Thymus (tissue), 11 donors: ENCODE measurements around the gene THRSP. TPM values are rescaled to one million over a fixed set of nuclear protein-coding genes. Genes with fewer than 3 reads are reported as not detected.
"Not testable (repeated sequence)": the region's sequence is repeated elsewhere in the genome, so short reads cannot be mapped to it uniquely, and the experiment has no call there.

Source experiments
- DNase-seq, 9 donors: peaks; one replicate each; pipeline ENCODE4 v3.0.0-alpha.2; 2013; ENCODE audit warnings: low spot score in 9 of 9, low read depth in 6 of 9, missing footprints in 1 of 9
- H3K27ac ChIP-seq, 2 donors: one replicate each; pipeline ENCODE4 v1.5.1; 2013; ENCODE audit warnings: control low read depth in 1 of 2, low read depth in 1 of 2, low read length in 1 of 2, mild to moderate bottlenecking in 1 of 2, moderate library complexity in 1 of 2
- H3K27me3 ChIP-seq, 2 donors: one replicate each; pipeline ENCODE4 v1.5.1; 2013; ENCODE audit warnings: low read length in 1 of 2; ENCODE audit not compliant: control insufficient read depth in 2 of 2, insufficient read depth in 1 of 2
- H3K36me3 ChIP-seq, 2 donors: one replicate each; pipeline ENCODE4 v1.5.1; 2013; ENCODE audit warnings: low read length in 1 of 2, mild to moderate bottlenecking in 1 of 2, moderate library complexity in 1 of 2; ENCODE audit not compliant: control insufficient read depth in 2 of 2, insufficient read depth in 2 of 2
- H3K4me1 ChIP-seq, 2 donors: one replicate each; pipeline ENCODE4 v1.5.1; 2013; ENCODE audit warnings: low read length in 2 of 2; ENCODE audit not compliant: control insufficient read depth in 2 of 2, insufficient read depth in 2 of 2
- H3K4me3 ChIP-seq, 2 donors: one replicate each; pipeline ENCODE4 v1.5.1; 2013; ENCODE audit warnings: low read length in 2 of 2, control low read depth in 1 of 2, mild to moderate bottlenecking in 1 of 2
- H3K9me3 ChIP-seq, 2 donors: one replicate each; pipeline ENCODE4 v1.5.1; 2013; ENCODE audit warnings: low read length in 1 of 2, mild to moderate bottlenecking in 1 of 2; ENCODE audit not compliant: control insufficient read depth in 2 of 2, insufficient read depth in 1 of 2
- WGBS: extraction: QIAGEN DNeasy Blood & Tissue Kit; methylation state at CpG from one replicate; pipeline ENCODE4 v1.1.7; 2013; 5-methylcytosine and 5-hydroxymethylcytosine counted together
- polyA plus RNA-seq: library from polyadenylated mRNA; stranded (reverse); fragments of 200-250 nt; gene quantifications from one replicate; pipeline ENCODE4 v1.2.3, GENCODE V29; 2013
- total RNA-seq: library from RNA; stranded (reverse); fragments of 120-200 nt; gene quantifications from one replicate; pipeline ENCODE4 v1.2.4, GENCODE V29; 2013
- donor health status: healthy.

THRSP gene
- total and polyA plus RNA-seq, 2 donors = 0.14 TPM; not detected in 1

GRCh38 chr11:78037056-78037455 lies 26.6 kb upstream of the THRSP start:
- Histone ChIP-seq H3K4me1 (no peaks in the 10 kb centered on the region), H3K36me3 (no peaks in the 10 kb centered on the region), H3K27me3 (no peaks in the 10 kb centered on the region), H3K9me3 (peaks cover 0 to 2% of the 10 kb centered on the region in 2 donors), H3K4me3 (no peak overlapping the region), H3K27ac (no peak overlapping the region)
- 94% methylated on average over 3 of the region's 3 CpGs for WGBS
- no peak for DNase-seq

- H3K36me3 ChIP-seq = no peaks in the 10 kb centered on the region
- 91% methylated on average over 9 of the region's 9 CpGs for WGBS
- H3K27me3 ChIP-seq = no peaks in the 10 kb centered on the region
- no peak overlapping the region for H3K27ac ChIP-seq
- no peaks in the 10 kb centered on the region for H3K4me1 ChIP-seq
- no peaks in the 10 kb centered on the region for H3K9me3 ChIP-seq
- no peak for DNase-seq
- H3K4me3 ChIP-seq = no peak overlapping the region
Measured at GRCh38 chr11:78037825-78038620, 25.6 kb upstream of the THRSP start.

GRCh38 chr11:78038697-78039313 lies 24.9 kb upstream of the THRSP start:
- Histone ChIP-seq H3K27ac (no peak overlapping the region), H3K4me1 (no peaks in the 10 kb centered on the region), H3K27me3 (no peaks in the 10 kb centered on the region), H3K36me3 (no peaks in the 10 kb centered on the region), H3K9me3 (no peaks in the 10 kb centered on the region), H3K4me3 (no peak overlapping the region)
- 98% methylated on average over 8 of the region's 8 CpGs for WGBS
- DNase-seq = no peak

- WGBS = 86% methylated on average over 4 of the region's 4 CpGs
- H3K27ac ChIP-seq = no peak overlapping the region
- no peaks in the 10 kb centered on the region for H3K9me3 ChIP-seq
- H3K36me3 ChIP-seq = no peaks in the 10 kb centered on the region
- H3K4me3 ChIP-seq = no peak overlapping the region
- H3K4me1 ChIP-seq = no peaks in the 10 kb centered on the region
- DNase-seq = no peak
- H3K27me3 ChIP-seq = no peaks in the 10 kb centered on the region
Measured at GRCh38 chr11:78039391-78039918, 24.2 kb upstream of the THRSP start.

- no peak for DNase-seq
- Histone ChIP-seq H3K27ac (no peak overlapping the region), H3K4me3 (no peak overlapping the region), H3K4me1 (no peaks in the 10 kb centered on the region), H3K9me3 (peaks cover 0 to 4% of the 10 kb centered on the region in 2 donors), H3K36me3 (no peaks in the 10 kb centered on the region), H3K27me3 (no peaks in the 10 kb centered on the region)
- WGBS = 33% methylated on average over 7 of the region's 7 CpGs
Measured at GRCh38 chr11:78039919-78040671, 23.6 kb upstream of the THRSP start.

GRCh38 chr11:78040691-78041379 lies 22.8 kb upstream of the THRSP start:
- Histone ChIP-seq H3K9me3 (peaks cover 0 to 4% of the 10 kb centered on the region in 2 donors), H3K36me3 (no peaks in the 10 kb centered on the region), H3K4me3 (no peak overlapping the region), H3K4me1 (peaks cover 0 to 2% of the 10 kb centered on the region in 2 donors), H3K27me3 (no peaks in the 10 kb centered on the region), H3K27ac (no peak overlapping the region)
- WGBS = 95% methylated on average over 15 of the region's 15 CpGs
- DNase-seq = no peak

GRCh38 chr11:78041380-78041719 lies 22.3 kb upstream of the THRSP start:
- not testable (repeated sequence) for H3K27me3 ChIP-seq, DNase-seq, H3K4me3 ChIP-seq, H3K27ac ChIP-seq, H3K9me3 ChIP-seq, H3K4me1 ChIP-seq, H3K36me3 ChIP-seq
- WGBS = 98% methylated on average over 8 of the region's 8 CpGs

- peaks cover 0 to 7% of the 10 kb centered on the region in 2 donors for H3K4me1 ChIP-seq
- 98% methylated on average over 14 of the region's 14 CpGs for WGBS
- no peaks in the 10 kb centered on the region for H3K36me3 ChIP-seq
- H3K27me3 ChIP-seq = no peaks in the 10 kb centered on the region
- no peak for DNase-seq
- no peak overlapping the region for H3K27ac ChIP-seq
- H3K4me3 ChIP-seq = no peak overlapping the region
- H3K9me3 ChIP-seq = peaks cover 0 to 4% of the 10 kb centered on the region in 2 donors
Measured at GRCh38 chr11:78041843-78042440, 21.7 kb upstream of the THRSP start.
